ENCODE results near the gene SEMA5A.

SEMA5A gene

GRCh38 chr5:9502864-9503263, 43.0 kb downstream of the SEMA5A start:
- Histone ChIP-seq H3K4me3 (ENCODE audit: low read depth, low read length) (no peak overlapping the region), H3K27me3 (no peaks in the 10 kb centered on the region), H3K9me3 (no peaks in the 10 kb centered on the region), H3K4me1 (no peaks in the 10 kb centered on the region), H3K36me3 (no peaks in the 10 kb centered on the region)
- DNase-seq, result no peak
- TF ChIP-seq CTCF (IDR thresholded peaks at IDR 0.05; ENCODE audit: low read depth, low read length), result no peak

- no peak for TF ChIP-seq CTCF (IDR thresholded peaks at IDR 0.05; ENCODE audit: low read depth, low read length)
- Histone ChIP-seq H3K4me3 (ENCODE audit: low read depth, low read length) (no peak overlapping the region), H3K36me3 (no peaks in the 10 kb centered on the region), H3K4me1 (no peaks in the 10 kb centered on the region), H3K27me3 (no peaks in the 10 kb centered on the region), H3K9me3 (no peaks in the 10 kb centered on the region)
- DNase-seq, result no peak
Measured at GRCh38 chr5:9502050-9502834, 43.6 kb downstream of the SEMA5A start.

DNA sequence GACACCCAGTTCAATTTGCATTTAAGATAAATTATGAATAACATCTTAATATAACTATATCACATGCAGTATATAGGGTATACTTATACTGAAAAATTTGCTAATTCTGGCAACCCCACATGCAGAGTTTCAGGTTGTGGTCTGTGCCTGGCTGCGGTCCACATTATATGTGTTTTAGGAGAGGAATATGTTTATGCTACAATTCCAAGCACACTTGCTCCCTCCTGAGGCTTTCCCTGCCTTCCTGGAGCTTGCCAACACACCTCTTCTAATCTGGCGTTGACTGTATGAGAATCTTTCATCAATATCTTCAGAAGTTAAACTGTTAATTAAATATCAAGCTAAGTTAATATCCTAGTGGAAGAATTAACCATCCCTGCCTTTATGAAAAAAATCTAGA, 45.2 kb downstream of the SEMA5A start:
- H3K4me3 ChIP-seq (ENCODE audit: low read depth, low read length), result no peak overlapping the region
- no peaks in the 10 kb centered on the region for H3K9me3 ChIP-seq
- H3K27me3 ChIP-seq, result no peaks in the 10 kb centered on the region
- no peaks in the 10 kb centered on the region for H3K36me3 ChIP-seq
- DNase-seq, result no peak
- no peak for TF ChIP-seq CTCF (IDR thresholded peaks at IDR 0.05; ENCODE audit: low read depth, low read length)
- H3K4me1 ChIP-seq, result no peaks in the 10 kb centered on the region

DNA sequence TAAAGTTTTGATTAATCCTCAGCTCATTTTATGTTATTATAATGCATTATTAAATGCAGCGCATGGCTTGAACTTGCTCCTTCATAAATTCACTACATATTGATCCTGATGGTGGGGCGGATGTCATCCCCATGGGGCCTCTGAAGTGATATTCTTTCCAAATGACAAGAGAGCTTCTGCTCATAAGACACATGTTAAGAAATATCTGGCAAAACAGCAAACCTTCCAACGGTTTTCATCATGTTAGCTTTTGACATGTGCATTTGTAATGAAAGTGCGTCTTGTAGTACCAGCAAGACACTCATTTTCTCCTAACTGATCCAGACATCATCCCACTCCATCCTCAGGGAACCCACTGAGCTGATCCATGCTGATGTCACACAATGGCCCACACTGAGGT, 45.7 kb downstream of the SEMA5A start:
- Histone ChIP-seq H3K36me3 (no peaks in the 10 kb centered on the region), H3K27me3 (no peaks in the 10 kb centered on the region), H3K4me1 (no peaks in the 10 kb centered on the region), H3K4me3 (ENCODE audit: low read depth, low read length) (no peak overlapping the region), H3K9me3 (no peaks in the 10 kb centered on the region)
- TF ChIP-seq CTCF (IDR thresholded peaks at IDR 0.05; ENCODE audit: low read depth, low read length), result no peak
- no peak for DNase-seq

DNA sequence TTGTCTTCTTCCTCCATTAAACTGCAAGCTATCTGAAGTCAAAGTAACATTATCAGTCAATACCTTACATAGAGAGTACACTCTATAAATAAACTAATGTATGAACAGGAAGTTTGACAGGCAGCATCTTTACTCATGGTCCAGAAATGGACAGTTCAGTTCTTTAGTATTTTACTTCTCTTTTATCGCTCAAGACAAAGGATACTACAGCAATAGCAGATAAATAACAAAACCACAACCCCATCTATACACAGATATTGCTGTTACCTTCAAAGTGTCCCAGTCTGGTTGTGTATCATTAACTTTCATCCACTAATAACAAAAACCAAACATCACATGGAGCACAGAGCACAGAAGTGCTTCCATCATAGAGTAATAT, 46.4 kb downstream of the SEMA5A start:
- H3K27me3 ChIP-seq, result no peaks in the 10 kb centered on the region
- no peak for DNase-seq
- H3K4me3 ChIP-seq (ENCODE audit: low read depth, low read length), result no peak overlapping the region
- TF ChIP-seq CTCF (IDR thresholded peaks at IDR 0.05; ENCODE audit: low read depth, low read length), result no peak
- no peaks in the 10 kb centered on the region for H3K4me1 ChIP-seq
- H3K9me3 ChIP-seq, result no peaks in the 10 kb centered on the region
- no peaks in the 10 kb centered on the region for H3K36me3 ChIP-seq
